Fibroblast of lung (primary cell): ENCODE data around the gene IL9R.

Source experiments
- CTCF ChIP-seq, 2 donors: IDR thresholded peaks in 1 of 2; conservative IDR thresholded peaks in 1 of 2; 1 replicate in 1 of 2; 2 replicates in 1 of 2; pipeline ENCODE4 v1.5.1; 2011 to 2012; ENCODE audit warnings: low read length in 2 of 2, control low read depth in 1 of 2, inconsistent platforms in 1 of 2, low read depth in 1 of 2, mild to moderate bottlenecking in 1 of 2
- EZH2 ChIP-seq: IDR thresholded peaks from 2 replicates; pipeline ENCODE4 v1.5.1; 2012; ENCODE audit warnings: low read length, control low read depth, mild to moderate bottlenecking; ENCODE audit errors: missing control alignments

DNA sequence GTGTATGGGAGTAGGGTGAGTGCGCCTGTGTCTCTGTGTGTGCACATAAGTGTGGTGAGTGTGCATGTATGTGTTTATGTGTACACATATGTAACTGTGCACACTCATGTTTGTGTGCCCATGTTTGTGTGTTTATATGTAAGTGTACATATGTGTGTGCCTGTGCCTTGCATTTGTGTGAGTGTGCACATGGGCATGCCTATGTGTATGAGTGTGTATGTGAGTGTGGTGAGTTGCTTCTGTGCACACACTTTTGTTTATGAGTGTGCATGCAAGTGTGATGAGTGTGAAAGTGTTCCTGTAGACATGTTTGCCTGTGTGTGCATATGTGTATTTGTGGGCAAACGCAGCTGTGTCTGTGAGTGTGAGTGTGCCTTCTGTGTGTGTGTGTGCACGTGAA lies 7.2 kb downstream of the IL9R start:
- no peak for TF ChIP-seq CTCF (conservative IDR thresholded peaks at IDR 0.05 in 1 of 2, IDR thresholded peaks at IDR 0.05 in 1 of 2; ENCODE audit: low read depth in 1 of 2, low read length in 2 of 2)
- no peak for TF ChIP-seq EZH2
